T-helper 22 cell (primary cell): ENCODE data around the gene GNGT1.

ENCODE experiments used
- DNase-seq: peaks from one replicate; pipeline ENCODE4 v3.0.0-alpha.2; 2020; ENCODE audit warnings: low read depth

GNGT1 gene

DNA sequence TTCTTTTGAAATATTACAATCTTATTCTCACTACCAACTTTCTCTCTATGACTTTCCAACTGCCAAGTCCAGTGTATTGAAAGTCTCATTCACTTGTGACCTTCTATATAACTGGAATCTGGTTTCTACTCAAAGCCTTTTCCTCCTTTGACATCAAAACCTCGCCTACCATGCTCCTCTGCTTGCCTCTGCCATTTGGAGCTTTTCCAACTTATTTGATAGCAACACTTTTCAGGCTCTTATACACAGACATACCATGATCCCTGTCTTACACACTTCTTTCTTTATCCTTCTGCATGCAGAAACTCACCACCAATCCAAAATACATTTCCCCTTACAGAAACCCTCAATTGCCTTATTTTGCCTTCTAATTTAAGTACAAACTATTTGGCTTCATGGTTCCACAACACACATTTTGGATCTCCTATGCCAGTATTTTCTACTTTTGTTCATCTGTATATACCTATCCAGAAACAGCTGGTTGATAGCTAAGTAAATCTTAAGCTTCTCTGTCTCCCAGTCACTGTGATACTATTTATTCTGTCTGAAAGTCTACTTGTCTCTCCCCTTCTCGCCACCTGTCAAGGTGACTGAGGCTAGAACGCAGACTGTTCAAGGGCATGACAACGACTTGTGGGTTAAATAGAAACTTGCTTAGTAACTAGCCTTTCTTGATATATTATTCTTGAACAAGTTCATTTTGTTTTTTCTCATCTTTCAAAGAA lies 37.6 kb downstream of the GNGT1 start:
- DNase-seq = no peak

DNA sequence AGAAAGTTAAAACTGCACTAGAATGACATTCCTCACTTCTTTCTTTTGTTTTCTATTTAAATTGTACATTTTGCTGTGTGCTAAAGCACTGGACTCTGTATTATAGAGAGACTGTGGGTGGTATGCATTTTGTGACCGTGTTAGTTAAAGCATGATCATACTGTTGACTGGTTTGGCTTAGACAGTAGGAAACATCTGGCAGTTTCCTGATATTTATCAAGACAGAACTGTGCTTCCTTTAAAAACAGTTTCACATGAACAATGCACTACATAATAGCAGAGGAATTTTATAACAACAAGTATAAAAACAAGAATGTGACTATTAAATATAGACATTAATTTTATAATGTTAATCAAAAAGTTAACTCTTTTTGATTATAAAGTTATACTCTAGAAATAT lies 38.3 kb downstream of the GNGT1 start:
- DNase-seq = no peak

DNA sequence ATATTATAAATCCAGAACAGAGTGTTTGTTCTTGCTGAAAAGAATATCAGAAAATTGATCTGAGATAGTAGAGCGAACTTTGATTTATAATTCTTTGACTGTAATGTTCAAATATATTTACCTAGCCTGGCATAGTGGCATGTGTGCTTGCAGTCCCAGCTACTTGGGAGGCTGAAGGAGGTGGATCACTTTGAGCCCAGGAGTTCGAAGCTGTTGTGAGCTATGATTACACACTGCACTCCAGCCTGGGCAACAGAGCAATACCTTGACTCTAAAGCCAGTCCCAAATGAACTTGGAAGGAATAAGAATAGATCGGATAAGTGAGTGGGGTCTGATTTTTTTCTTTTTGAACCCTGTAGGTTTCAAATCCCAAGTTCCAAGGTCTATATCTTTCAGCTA lies 38.7 kb downstream of the GNGT1 start:
- DNase-seq = no peak

DNA sequence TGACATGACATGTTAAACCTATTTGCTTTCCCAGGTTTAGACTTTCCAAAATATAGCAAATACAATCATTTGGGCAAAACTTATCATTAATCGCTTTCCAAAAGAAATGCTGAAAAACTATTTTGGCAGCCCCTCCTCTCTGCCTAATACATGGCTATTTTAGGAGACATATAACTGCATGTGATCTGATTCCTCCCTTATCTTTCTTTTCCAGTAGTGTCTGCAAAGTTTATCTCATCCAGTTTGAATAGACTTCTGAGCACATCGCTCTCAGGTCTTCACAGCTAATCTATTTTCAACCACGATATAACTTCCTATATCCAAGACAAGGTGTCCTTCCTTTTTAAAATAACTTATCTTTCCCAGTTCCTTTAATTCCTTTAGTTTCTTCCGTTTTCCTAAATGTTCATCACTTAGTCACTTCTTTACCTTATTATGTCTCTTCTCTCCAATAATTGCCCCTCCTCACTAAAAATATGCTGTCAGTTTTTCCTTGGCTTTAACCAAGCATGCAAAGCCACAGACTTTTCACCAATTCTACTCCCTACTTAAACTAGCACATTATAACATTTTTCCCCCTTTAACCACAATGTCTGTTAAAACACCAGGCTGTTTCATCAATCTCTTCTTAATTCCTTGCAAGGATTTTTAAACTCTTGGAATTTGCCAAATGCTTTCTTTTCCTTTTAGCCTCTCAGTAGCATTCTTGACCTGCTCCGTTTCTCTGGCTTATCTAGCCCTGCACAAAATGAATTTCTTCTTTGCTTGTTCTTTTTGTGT lies 39.6 kb downstream of the GNGT1 start:
- no peak for DNase-seq

DNA sequence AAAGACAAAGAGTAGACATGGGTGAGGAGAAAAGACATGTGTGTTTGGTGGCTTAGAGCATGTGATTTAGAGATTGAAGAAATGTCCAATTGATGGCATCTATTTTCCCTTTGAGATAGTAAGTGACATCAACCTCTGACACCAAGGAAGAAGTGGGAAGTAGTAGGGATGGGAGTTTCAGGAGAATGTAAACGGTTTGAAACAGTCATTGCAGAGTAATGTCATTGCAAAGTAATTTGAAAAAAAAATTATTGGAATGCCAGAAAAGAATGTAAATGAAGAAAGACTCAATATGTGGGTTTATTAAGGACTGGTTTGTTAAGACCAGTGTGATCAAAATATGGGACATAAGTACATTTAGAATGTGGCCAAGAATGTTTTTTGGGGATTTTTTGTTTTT lies 41.7 kb downstream of the GNGT1 start:
- no peak for DNase-seq

DNA sequence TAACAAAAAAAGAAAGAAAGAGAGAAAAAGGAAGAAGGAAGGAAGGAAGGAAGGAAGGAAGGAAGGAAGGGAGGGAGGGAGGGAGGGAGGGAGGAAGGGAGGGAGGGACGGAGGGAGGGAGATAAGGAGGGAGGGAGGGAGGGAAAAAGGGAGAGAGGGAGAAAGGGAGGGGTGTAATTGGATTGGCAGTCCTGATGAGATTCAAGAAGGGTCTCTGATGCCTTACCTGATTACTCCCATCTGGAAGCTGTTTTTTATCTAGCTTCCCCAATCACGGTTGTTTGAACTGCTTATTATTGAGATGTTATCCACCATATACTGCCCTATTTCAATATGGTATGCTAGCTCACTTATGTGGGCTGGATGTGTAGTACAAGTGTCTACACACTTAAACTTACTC lies 42.5 kb downstream of the GNGT1 start:
- DNase-seq = no peak

DNA sequence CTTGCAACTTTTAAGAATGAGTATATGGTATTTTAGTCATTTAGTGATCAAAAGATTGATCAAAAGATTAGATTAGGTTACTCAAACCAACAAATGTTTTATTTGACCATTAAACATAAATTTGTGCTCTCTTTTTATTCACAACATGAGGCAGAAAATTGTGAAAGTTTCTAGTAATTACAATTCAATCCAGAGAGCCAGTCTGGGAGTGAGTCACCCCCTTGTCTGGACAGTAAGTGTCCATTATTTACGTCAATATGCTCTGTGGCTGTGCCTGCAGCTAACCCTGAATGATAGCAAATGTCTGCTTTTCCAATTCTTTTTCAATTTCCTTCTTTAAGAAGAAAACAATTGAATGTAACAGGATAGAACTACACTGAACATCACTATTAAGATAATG lies 43.1 kb downstream of the GNGT1 start:
- DNase-seq = no peak

DNA sequence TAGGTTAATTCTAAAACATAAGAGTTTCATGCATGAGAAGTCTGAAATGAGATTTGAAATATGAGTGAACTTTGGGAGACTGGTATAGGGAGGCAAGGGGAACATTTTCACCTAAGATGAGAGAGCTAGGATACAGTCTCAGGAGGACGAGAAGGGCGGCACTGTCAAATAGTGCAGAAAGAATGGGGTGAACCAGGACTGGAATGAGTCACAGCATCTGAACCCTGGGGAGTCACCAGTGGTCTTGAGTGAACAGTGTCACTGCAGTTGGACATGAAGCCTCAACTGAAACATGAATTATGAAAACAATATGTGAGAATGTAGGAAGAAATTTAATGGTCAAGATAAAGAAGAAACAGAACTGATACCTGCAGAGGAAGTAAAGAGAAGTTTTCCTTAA lies 48.9 kb downstream of the GNGT1 start:
- DNase-seq = no peak

DNA sequence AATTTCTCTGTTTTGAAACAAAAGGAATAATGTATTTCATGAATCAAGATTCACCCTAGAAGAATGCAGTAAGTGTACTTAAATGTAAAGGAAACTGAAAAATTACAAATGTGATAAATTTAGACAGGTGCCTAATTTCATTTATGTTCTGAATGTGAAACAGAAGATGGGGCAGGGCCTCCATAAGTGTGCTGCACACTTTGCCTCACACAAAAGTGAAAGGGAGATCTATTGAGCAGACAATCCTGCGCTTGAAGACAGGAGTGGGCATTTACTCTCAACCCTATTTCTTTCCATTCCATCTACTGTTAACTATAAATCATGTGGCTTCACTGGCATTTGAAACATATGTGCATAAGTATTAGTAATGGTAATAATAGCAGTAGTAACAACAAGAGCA lies 51.4 kb downstream of the GNGT1 start:
- no peak for DNase-seq

DNA sequence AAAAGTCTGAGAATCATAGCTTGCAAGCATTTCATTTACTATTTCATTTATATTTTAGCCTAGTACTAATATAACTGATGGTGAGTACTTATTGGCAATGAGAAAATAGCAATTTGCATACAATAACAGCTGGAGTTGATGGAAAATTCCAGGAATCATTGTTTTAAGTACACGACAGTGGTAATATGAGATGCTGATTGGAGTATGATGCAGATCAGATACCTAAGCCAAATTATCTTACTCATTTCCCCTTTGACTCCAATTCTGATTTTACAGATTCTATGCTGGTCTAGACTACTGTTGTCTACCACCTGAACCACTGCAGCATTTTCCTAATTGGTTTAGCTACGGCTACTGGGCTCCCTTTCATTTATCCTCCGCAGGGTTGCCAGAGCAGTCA lies 51.8 kb downstream of the GNGT1 start:
- DNase-seq = no peak

DNA sequence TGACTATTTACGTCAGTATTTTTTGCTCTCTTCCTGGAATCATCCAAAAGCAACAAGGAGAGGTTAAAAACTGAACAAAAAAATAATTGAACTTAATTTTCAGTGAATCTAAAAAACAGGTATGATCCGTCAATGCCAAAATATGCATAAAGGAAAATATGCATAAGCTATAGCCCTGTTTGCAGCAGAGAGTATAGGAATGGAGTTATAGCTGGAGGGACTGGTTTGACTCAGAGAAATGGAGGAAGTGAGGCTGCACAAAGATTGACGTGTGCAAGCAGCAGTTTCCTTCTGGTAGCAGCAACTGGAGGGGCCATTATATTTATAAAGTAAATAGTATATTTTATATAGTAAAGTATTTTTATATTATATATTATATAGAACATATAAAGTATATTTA lies 52.3 kb downstream of the GNGT1 start:
- no peak for DNase-seq
